ENCODE results near the gene RHPN2. TPM values are rescaled to one million over a fixed set of nuclear protein-coding genes. Genes with fewer than 3 reads are reported as not detected.
"Not testable (repeated sequence)": the region's sequence is repeated elsewhere in the genome, so short reads cannot be mapped to it uniquely, and the experiment has no call there.

The RHPN2 gene
- total RNA-seq, 2 experiments from 2014 or later: 5.1 to 5.7 TPM

GRCh38 chr19:32995966-32996365, 68.7 kb downstream of the RHPN2 start:
- ATAC-seq; H3K27ac Mint-ChIP-seq; POLR2A ChIA-PET; CTCF ChIA-PET; intact Hi-C loops (cut with DNase I, micrococcal nuclease); DNase-seq; H3K4me3 Mint-ChIP-seq; H3K9me3 Mint-ChIP-seq (ENCODE audit: low read depth); H3K27me3 Mint-ChIP-seq; H3K36me3 Mint-ChIP-seq (ENCODE audit: low read depth): not testable (repeated sequence)
- H3K4me1 Mint-ChIP-seq: peaks cover 12% of the 10 kb centered on the region

GRCh38 chr19:32988724-32989123, 76.0 kb downstream of the RHPN2 start:
- Mint-ChIP-seq H3K27me3 (no peaks in the 10 kb centered on the region), H3K27ac (no peak overlapping the region), H3K9me3 (ENCODE audit: low read depth) (no peaks in the 10 kb centered on the region), H3K4me3 (no peak overlapping the region), H3K36me3 (ENCODE audit: low read depth) (no peaks in the 10 kb centered on the region), H3K4me1 (peaks cover 2% of the 10 kb centered on the region)
- CTCF ChIA-PET: no interaction called here
- no peak for ATAC-seq
- no peak for DNase-seq
- intact Hi-C loops (cut with DNase I, micrococcal nuclease): no loop called here
- POLR2A ChIA-PET: no interaction called here

DNA sequence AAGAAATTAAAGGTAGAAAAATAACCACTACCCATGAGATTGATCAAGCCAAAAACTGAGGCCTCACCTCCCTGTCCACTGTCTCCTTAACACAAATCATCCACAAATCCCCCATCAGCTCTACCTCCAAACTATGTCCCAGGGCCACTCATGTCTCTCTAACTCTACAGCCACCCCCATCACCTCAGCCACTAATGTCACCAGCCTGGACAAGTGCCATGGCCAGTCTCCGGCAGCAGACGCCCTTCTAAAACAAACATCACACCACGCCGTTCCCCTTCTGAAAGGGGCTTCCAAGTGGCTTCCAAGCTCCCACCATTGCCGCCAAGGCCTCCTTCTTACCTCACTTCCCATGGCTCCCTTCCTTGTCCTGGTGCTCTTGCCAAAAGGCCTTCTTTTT, 76.4 kb downstream of the RHPN2 start:
- H3K36me3 Mint-ChIP-seq (ENCODE audit: low read depth); POLR2A ChIA-PET; H3K4me3 Mint-ChIP-seq; H3K27ac Mint-ChIP-seq; H3K27me3 Mint-ChIP-seq; H3K9me3 Mint-ChIP-seq (ENCODE audit: low read depth); DNase-seq; H3K4me1 Mint-ChIP-seq; intact Hi-C loops (cut with DNase I, micrococcal nuclease); ATAC-seq: not testable (repeated sequence)
- CTCF ChIA-PET: interaction anchor here (1.2 kb wide), 1 partner anchor 297 kb away, joined by 3 read pairs; the partner anchor contains the start of gene NUDT19

DNA sequence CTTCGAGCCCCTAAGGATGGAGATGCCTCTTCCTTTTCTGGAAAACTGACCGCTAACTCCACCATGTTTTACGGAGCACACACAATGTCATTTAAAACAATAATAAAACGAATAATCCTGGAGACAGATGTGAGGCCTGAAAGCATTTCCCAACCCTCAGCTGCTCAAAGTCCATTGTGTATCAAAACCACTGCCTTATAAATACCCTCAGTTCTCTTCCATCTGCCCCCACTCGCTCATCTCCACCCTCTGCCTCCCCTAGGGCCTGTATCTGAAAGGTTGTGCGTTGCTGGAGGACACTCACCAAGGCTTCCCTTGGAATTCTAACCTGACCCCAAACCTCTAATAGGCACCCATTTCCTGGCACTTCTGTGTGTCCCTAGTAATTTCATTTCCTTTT, 82.2 kb downstream of the RHPN2 start:
- H3K4me1 Mint-ChIP-seq; POLR2A ChIA-PET; intact Hi-C loops (cut with DNase I, micrococcal nuclease); H3K9me3 Mint-ChIP-seq (ENCODE audit: low read depth); CTCF ChIA-PET; DNase-seq; H3K4me3 Mint-ChIP-seq; H3K27me3 Mint-ChIP-seq; H3K27ac Mint-ChIP-seq; ATAC-seq; H3K36me3 Mint-ChIP-seq (ENCODE audit: low read depth): not testable (repeated sequence)

DNA sequence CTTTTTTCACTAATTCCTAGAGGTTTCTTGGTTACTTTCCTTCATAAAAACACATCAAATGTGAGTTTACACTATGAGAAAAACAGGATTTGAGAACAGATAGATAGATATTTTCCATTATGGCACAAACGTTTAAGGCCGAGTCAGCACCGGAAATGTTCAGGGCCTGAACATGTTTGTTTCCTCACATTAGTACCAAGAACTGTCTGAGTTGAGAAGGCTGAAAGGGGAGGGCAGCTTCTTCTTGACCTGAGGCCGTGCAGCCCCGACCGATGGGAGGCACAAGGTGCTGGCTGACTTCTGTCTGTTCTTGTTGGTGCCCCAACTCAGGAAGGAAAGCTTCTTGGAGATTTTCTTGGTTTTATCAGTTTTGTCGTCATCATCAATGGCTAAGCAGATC, 84.9 kb downstream of the RHPN2 start:
- H3K4me3 Mint-ChIP-seq; intact Hi-C loops (cut with DNase I, micrococcal nuclease); H3K4me1 Mint-ChIP-seq; H3K27ac Mint-ChIP-seq; POLR2A ChIA-PET; H3K9me3 Mint-ChIP-seq (ENCODE audit: low read depth); ATAC-seq; DNase-seq; CTCF ChIA-PET; H3K27me3 Mint-ChIP-seq: not testable (repeated sequence)
- H3K36me3 Mint-ChIP-seq (ENCODE audit: low read depth): peaks cover 15% of the 10 kb centered on the region

GRCh38 chr19:32977813-32978212, 86.9 kb downstream of the RHPN2 start:
- H3K27ac Mint-ChIP-seq; H3K4me3 Mint-ChIP-seq; DNase-seq; H3K9me3 Mint-ChIP-seq (ENCODE audit: low read depth); ATAC-seq; H3K4me1 Mint-ChIP-seq; POLR2A ChIA-PET; H3K27me3 Mint-ChIP-seq; CTCF ChIA-PET: not testable (repeated sequence)
- H3K36me3 Mint-ChIP-seq (ENCODE audit: low read depth): peaks cover 15% of the 10 kb centered on the region
- intact Hi-C loops (cut with DNase I, micrococcal nuclease): loop anchor here in 1 of 2 experiments (2.0 kb wide), 1 partner anchor 149 kb away; no protein-coding TSS in a partner anchor

GRCh38 chr19:32977280-32977679, 87.4 kb downstream of the RHPN2 start:
- Mint-ChIP-seq H3K4me3 (no peak overlapping the region), H3K4me1 (peaks cover 3% of the 10 kb centered on the region), H3K9me3 (ENCODE audit: low read depth) (no peaks in the 10 kb centered on the region), H3K27ac (no peak overlapping the region), H3K36me3 (ENCODE audit: low read depth) (peaks cover 15% of the 10 kb centered on the region), H3K27me3 (no peaks in the 10 kb centered on the region)
- DNase-seq: no peak
- ChIA-PET CTCF (interaction anchor here (0.9 kb wide), 1 partner anchor 136 kb away, joined by 3 read pairs; no protein-coding TSS in a partner anchor), POLR2A (no interaction called here)
- intact Hi-C loops (cut with DNase I, micrococcal nuclease): loop anchor here in 1 of 2 experiments (2.0 kb wide), 1 partner anchor 150 kb away; no protein-coding TSS in a partner anchor
- no peak for ATAC-seq

- POLR2A ChIA-PET: interaction anchor here (0.6 kb wide), 1 partner anchor 66 kb away, joined by 3 read pairs; no protein-coding TSS in a partner anchor
- CTCF ChIA-PET: interaction anchor here (0.6 to 1.9 kb wide), 16 partner anchors 11 to 604 kb away, joined by 3 to 6 read pairs (median 3); partner anchors contain the start of gene GPATCH1
- ATAC-seq (no peak), DNase-seq (peak; percentile 85)
- H3K36me3 Mint-ChIP-seq (ENCODE audit: low read depth): peaks cover 18% of the 10 kb centered on the region
- H3K9me3 Mint-ChIP-seq (ENCODE audit: low read depth): no peaks in the 10 kb centered on the region
- H3K4me1 Mint-ChIP-seq: peaks cover 3% of the 10 kb centered on the region
- intact Hi-C loops (cut with DNase I, micrococcal nuclease): loop anchor here (1.0 to 2.0 kb wide), 3 partner anchors 105 to 150 kb away; partner anchors contain the start of gene GPATCH1 (in 1 of the 2)
- no peaks in the 10 kb centered on the region for H3K27me3 Mint-ChIP-seq
- no peak overlapping the region for H3K4me3 Mint-ChIP-seq
- no peak overlapping the region for H3K27ac Mint-ChIP-seq
Measured at GRCh38 chr19:32976223-32976805, 88.4 kb downstream of the RHPN2 start.

DNA sequence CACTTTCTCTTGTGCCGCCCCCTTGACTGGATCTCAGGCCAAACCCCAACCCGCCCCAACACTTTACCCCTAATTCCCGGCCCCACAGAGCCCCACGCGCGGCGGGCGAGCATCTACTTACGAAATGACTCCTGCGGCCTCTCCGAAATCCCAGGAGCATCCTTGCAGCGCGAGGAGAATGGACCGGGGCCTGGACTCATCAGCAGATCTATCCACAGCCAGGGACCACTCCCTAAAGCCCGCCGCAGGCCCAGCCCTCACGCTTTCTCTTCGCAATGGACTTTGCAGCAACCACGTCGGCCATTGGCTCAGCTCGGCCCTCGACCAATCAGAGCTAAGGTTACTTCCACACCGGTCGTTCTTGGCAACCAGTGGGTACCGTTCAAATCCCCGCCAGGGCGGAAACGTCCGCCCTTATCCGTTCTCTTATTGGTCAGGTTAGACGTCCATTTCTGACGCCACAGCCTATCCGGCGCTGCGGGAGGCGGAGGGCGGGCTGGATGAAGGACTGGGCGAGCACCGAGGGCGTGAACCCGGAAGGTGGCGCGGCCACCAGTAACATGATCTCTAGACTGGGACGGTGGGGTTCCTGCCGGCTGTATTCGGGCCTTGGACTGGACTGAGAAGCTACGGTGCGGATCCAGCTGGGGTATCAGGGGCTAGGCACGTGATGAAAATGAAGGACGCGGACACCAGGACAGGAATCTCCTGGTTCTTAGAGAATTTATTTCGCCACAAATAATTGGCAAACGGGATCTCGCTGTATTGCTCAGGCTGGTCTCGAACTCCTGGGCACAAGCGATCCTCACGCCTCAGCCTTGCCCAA, 92.8 kb downstream of the RHPN2 start, which contains the start of the genes CEP89 and FAAP24:
Gene CEP89 (minus strand): TSS at position 244 of the 826 bp plus-strand sequence. CDS start 84 bp downstream, at position 160.
Gene FAAP24 (plus strand): TSS at position 528 of the 826 bp plus-strand sequence. CDS start 955 bp downstream, outside the sequence.
- ATAC-seq (peak; percentile 100), DNase-seq (peak; percentile 98)
- intact Hi-C loops (cut with DNase I, micrococcal nuclease): loop anchor here (1.0 to 5.0 kb wide), 10 partner anchors 92 to 627 kb away; partner anchors contain the start of genes ANKRD27 (in 2 of the 2), GPATCH1 (in 2 of the 2), RGS9BP (in 2 of the 2) and CEBPG (in 1 of the 2)
- CTCF ChIA-PET: interaction anchor here (0.5 to 1.2 kb wide), 5 partner anchors 116 to 212 kb away, joined by 3 to 4 read pairs (median 3); no protein-coding TSS in a partner anchor
- no peaks in the 10 kb centered on the region for H3K27me3 Mint-ChIP-seq
- H3K27ac Mint-ChIP-seq: peak within 1 kb of the TSS; percentile 94
- POLR2A ChIA-PET: interaction anchor here (0.6 kb wide), 1 partner anchor 18 kb away, joined by 3 read pairs; no protein-coding TSS in a partner anchor
- no peaks in the 10 kb centered on the region for H3K9me3 Mint-ChIP-seq (ENCODE audit: low read depth)
- peaks cover 11% of the 10 kb centered on the region for H3K4me1 Mint-ChIP-seq
- peak within 1 kb of the TSS; percentile 98 for H3K4me3 Mint-ChIP-seq
- H3K36me3 Mint-ChIP-seq (ENCODE audit: low read depth): peaks cover 19% of the 10 kb centered on the region

- ChIA-PET POLR2A (no interaction called here), CTCF (interaction anchor here (1.0 to 1.2 kb wide), 2 partner anchors 154 to 213 kb away, joined by 3 to 4 read pairs; no protein-coding TSS in a partner anchor)
- DNase-seq (no peak), ATAC-seq (no peak)
- H3K27me3 Mint-ChIP-seq: no peaks in the 10 kb centered on the region
- peaks cover 11% of the 10 kb centered on the region for H3K4me1 Mint-ChIP-seq
- intact Hi-C loops (cut with DNase I, micrococcal nuclease): loop anchor here (1.0 to 5.0 kb wide), 3 partner anchors 206 to 551 kb away; partner anchors contain the start of genes NUDT19 (in 1 of the 2) and PEPD (in 1 of the 2)
- H3K9me3 Mint-ChIP-seq (ENCODE audit: low read depth): no peaks in the 10 kb centered on the region
- H3K4me3 Mint-ChIP-seq: peak overlapping the region; percentile 98
- peak overlapping the region; percentile 65 for H3K27ac Mint-ChIP-seq
- H3K36me3 Mint-ChIP-seq (ENCODE audit: low read depth): peaks cover 12% of the 10 kb centered on the region
Measured at GRCh38 chr19:32971012-32971595, 93.6 kb downstream of the RHPN2 start.

DNA sequence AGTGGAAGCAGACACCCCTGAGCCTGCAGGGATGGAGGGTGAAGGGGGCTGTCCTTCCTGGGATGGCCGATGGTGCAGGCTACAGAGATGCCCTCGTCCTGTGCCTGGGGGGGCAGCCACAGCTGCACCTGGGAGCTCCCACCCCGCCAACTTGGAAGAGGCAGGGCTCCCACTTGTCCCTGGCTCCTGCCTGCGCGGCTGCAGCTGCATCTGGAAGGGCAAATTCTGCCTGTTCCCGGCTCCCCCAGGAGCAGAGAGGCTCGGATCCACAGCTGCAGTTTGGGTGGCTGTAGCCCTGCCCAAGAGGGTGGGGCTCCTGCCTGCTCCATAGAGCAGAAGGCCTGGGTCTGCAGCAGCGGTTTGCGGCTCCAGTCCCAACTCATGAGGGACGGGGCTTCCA, 95.1 kb downstream of the RHPN2 start:
- no peak overlapping the region for H3K27ac Mint-ChIP-seq
- DNase-seq: no peak
- H3K36me3 Mint-ChIP-seq (ENCODE audit: low read depth): peaks cover 9% of the 10 kb centered on the region
- H3K27me3 Mint-ChIP-seq: no peaks in the 10 kb centered on the region
- H3K9me3 Mint-ChIP-seq (ENCODE audit: low read depth): no peaks in the 10 kb centered on the region
- peaks cover 11% of the 10 kb centered on the region for H3K4me1 Mint-ChIP-seq
- intact Hi-C loops (cut with DNase I, micrococcal nuclease): no loop called here
- ATAC-seq: no peak
- ChIA-PET POLR2A (no interaction called here), CTCF (interaction anchor here (0.8 kb wide), 1 partner anchor 370 kb away, joined by 4 read pairs; no protein-coding TSS in a partner anchor)
- H3K4me3 Mint-ChIP-seq: peak overlapping the region; percentile 38
